Uterus (tissue), 4 donors: ENCODE results near the gene CADM4. TPM values are rescaled to one million over a fixed set of nuclear protein-coding genes. Genes with fewer than 3 reads are reported as not detected.

ENCODE experiments used
- DNase-seq, 2 donors: peaks; one replicate each; pipeline ENCODE4 v3.0.0-alpha.2; 2019 to 2020
- H3K27ac ChIP-seq, 2 donors: fragments of 200-600 bp; sonication (generic); 1 replicate in 1 of 2; 2 replicates in 1 of 2; pipeline ENCODE4 v1.5.1; 2016 to 2018
- H3K27me3 ChIP-seq, 2 donors: fragments of 200-600 bp; sonication (generic); one replicate each; pipeline ENCODE4 v1.5.1; 2018 to 2019; ENCODE audit warnings: control low read depth in 1 of 2
- H3K36me3 ChIP-seq, 2 donors: fragments of 200-600 bp; sonication (generic); one replicate each; pipeline ENCODE4 v1.5.1; 2019; ENCODE audit warnings: control low read depth in 1 of 2
- H3K4me1 ChIP-seq, 2 donors: fragments of 200-600 bp; sonication (generic); one replicate each; pipeline ENCODE4 v1.5.1; 2018 to 2019; ENCODE audit warnings: control low read depth in 1 of 2
- H3K4me3 ChIP-seq, 2 donors: fragments of 200-600 bp; sonication (generic); 1 replicate in 1 of 2; 2 replicates in 1 of 2; pipeline ENCODE4 v1.5.1; 2018 to 2019; ENCODE audit warnings: mild to moderate bottlenecking in 1 of 2
- H3K9me3 ChIP-seq, 2 donors: fragments of 200-600 bp; sonication (generic); one replicate each; pipeline ENCODE4 v1.5.1; 2019; ENCODE audit warnings: control low read depth in 1 of 2
- CTCF ChIP-seq, 4 experiments: fragments of 200-600 bp in 2 of 4; fragments of 450-650 bp in 2 of 4; sonication (generic) in 2 of 4; IDR thresholded peaks; one replicate each; pipeline ENCODE4 v1.5.1; 2016 to 2019; ENCODE audit warnings: antibody characterized with exemption in 4 of 4, mild to moderate bottlenecking in 2 of 4, moderate library complexity in 1 of 4
- POLR2A ChIP-seq, 2 donors: fragments of 450-650 bp; IDR thresholded peaks; one replicate each; pipeline ENCODE4 v1.6.1; 2016; ENCODE audit warnings: antibody characterized with exemption in 2 of 2, mild to moderate bottlenecking in 1 of 2, moderate library complexity in 1 of 2
- intact Hi-C: fragments of 100-400 bp; cut with DNase I; formaldehyde crosslinking; loops from one replicate; pipeline ENCODE4 v1.15.1; 2023; ENCODE audit warnings: low total_unique reads
- total RNA-seq, 4 donors: library from RNA; depleted of rRNA in 3 of 4; stranded (reverse); fragments of >200 nt in 3 of 4; gene quantifications; one replicate each; pipeline versions ENCODE4 v1.1.0 to v1.2.4, GENCODE V29; 2014 to 2023
- donor health status: DM: yes; HTN: yes; CAD: no.

The CADM4 gene
- total RNA-seq, 4 donors from 2014 or later, result 2.1 to 18.6 (median 10.5) TPM

- H3K4me1 ChIP-seq, result peaks cover 0 to 7% of the 10 kb centered on the region in 2 donors
Measured at GRCh38 chr19:43672061-43672679, 32.5 kb upstream of the CADM4 start.

GRCh38 chr19:43668406-43669109 is 28.9 kb upstream of the CADM4 start:
- intact Hi-C loops, result loop anchor here (5.0 kb wide), 1 partner anchor 91 kb away; the partner anchor contains the start of genes PINLYP and XRCC1
- DNase-seq, result peak; percentile 99 to 100
- H3K4me1 ChIP-seq, result peaks cover 0 to 7% of the 10 kb centered on the region in 2 donors

More at GRCh38 chr19:43672061-43672679, 32.5 kb upstream of the CADM4 start:
- intact Hi-C loops, result no loop called here
- H3K27ac ChIP-seq, result no peak overlapping the region
- H3K27me3 ChIP-seq, result no peaks in the 10 kb centered on the region
- H3K36me3 ChIP-seq, result no peaks in the 10 kb centered on the region
- H3K9me3 ChIP-seq, result no peaks in the 10 kb centered on the region
- TF ChIP-seq POLR2A (IDR thresholded peaks at IDR 0.05) (no peak), CTCF (IDR thresholded peaks at IDR 0.05) (no peak)
- DNase-seq, result no peak
- H3K4me3 ChIP-seq, result no peak overlapping the region

GRCh38 chr19:43667876-43668405 is 28.3 kb upstream of the CADM4 start:
- H3K4me3 ChIP-seq, result peak overlapping the region; percentile 32 to 41
- no peak for DNase-seq
- no peaks in the 10 kb centered on the region for H3K36me3 ChIP-seq
- H3K27me3 ChIP-seq, result no peaks in the 10 kb centered on the region
- H3K4me1 ChIP-seq, result peaks cover 0 to 7% of the 10 kb centered on the region in 2 donors
- no peaks in the 10 kb centered on the region for H3K9me3 ChIP-seq
- intact Hi-C loops, result loop anchor here (5.0 kb wide), 1 partner anchor 91 kb away; the partner anchor contains the start of genes PINLYP and XRCC1
- no peak for TF ChIP-seq CTCF (IDR thresholded peaks at IDR 0.05)
- TF ChIP-seq POLR2A (IDR thresholded peaks at IDR 0.05), result no peak
- peak overlapping the region; percentile 89 to 95 for H3K27ac ChIP-seq

More at GRCh38 chr19:43668406-43669109, 28.9 kb upstream of the CADM4 start:
- no peaks in the 10 kb centered on the region for H3K27me3 ChIP-seq
- H3K9me3 ChIP-seq, result no peaks in the 10 kb centered on the region
- H3K4me3 ChIP-seq, result peak overlapping the region; percentile 57 to 65
- H3K36me3 ChIP-seq, result no peaks in the 10 kb centered on the region
- peak overlapping the region; percentile 89 to 95 for H3K27ac ChIP-seq
- TF ChIP-seq POLR2A (IDR thresholded peaks at IDR 0.05) (peak; percentile 86 to 89), CTCF (IDR thresholded peaks at IDR 0.05) (no peak)

- peak overlapping the region; percentile 32 to 41 for H3K4me3 ChIP-seq
Measured at GRCh38 chr19:43667126-43667875, 27.7 kb upstream of the CADM4 start.

More at GRCh38 chr19:43667126-43667875, 27.7 kb upstream of the CADM4 start:
- DNase-seq, result peak; percentile 34 to 37
- peak overlapping the region; percentile 89 to 95 for H3K27ac ChIP-seq
- intact Hi-C loops, result loop anchor here (5.0 kb wide), 1 partner anchor 90 kb away; the partner anchor contains the start of genes PINLYP and XRCC1
- no peaks in the 10 kb centered on the region for H3K9me3 ChIP-seq
- no peaks in the 10 kb centered on the region for H3K27me3 ChIP-seq
- TF ChIP-seq POLR2A (IDR thresholded peaks at IDR 0.05), result no peak
- TF ChIP-seq CTCF (IDR thresholded peaks at IDR 0.05), result no peak
- H3K36me3 ChIP-seq, result no peaks in the 10 kb centered on the region
- H3K4me1 ChIP-seq, result peaks cover 0 to 7% of the 10 kb centered on the region in 2 donors
